HEK293 (cell line): ENCODE results near the gene SIL1.

Source experiments
- CTCF ChIA-PET: fragments of 350-600 bp; formaldehyde crosslinking; extraction: SDS; loops from one replicate; lab custom pipeline; 2021; ENCODE audit warnings: antibody characterized with exemption; lab: Yijun Ruan, JAX
- POLR2A ChIA-PET: fragments of 300-600 bp; formaldehyde crosslinking; extraction: SDS; loops from one replicate; lab custom pipeline; 2020; ENCODE audit warnings: antibody characterized with exemption, inconsistent platforms; lab: Yijun Ruan, JAX
- H3K27ac ChIP-seq: fragments of 200-500 bp; sonication (Bioruptor generic); 2 replicates; pipeline ENCODE4 v1.5.1; 2014; ENCODE audit warnings: low read depth, low read length, control low read depth, inconsistent platforms; ENCODE audit errors: extremely low read depth
- H3K36me3 ChIP-seq, 2 experiments: fragments of 200-500 bp in 1 of 2; sonication (Bioruptor generic) in 1 of 2; 1 replicate in 1 of 2; 2 replicates in 1 of 2; pipeline ENCODE4 v1.5.1; 2014 to 2017; ENCODE audit warnings: inconsistent platforms in 2 of 2, low read length in 2 of 2; ENCODE audit not compliant: control insufficient read depth in 2 of 2, insufficient read depth in 1 of 2
- H3K4me1 ChIP-seq: fragments of 200-500 bp; sonication (Bioruptor generic); 2 replicates; pipeline ENCODE4 v1.5.1; 2014; ENCODE audit warnings: mild to moderate bottlenecking, low read length, inconsistent platforms; ENCODE audit not compliant: control insufficient read depth, insufficient read depth
- H3K4me3 ChIP-seq: 2 replicates; pipeline ENCODE4 v1.5.1; 2011; ENCODE audit warnings: low read depth, mild to moderate bottlenecking, control low read depth, low read length, moderate library complexity
- H3K9me3 ChIP-seq: fragments of 200-500 bp; sonication (Bioruptor generic); 2 replicates; pipeline ENCODE4 v1.5.1; 2014; ENCODE audit warnings: low read depth, low read length, inconsistent platforms; ENCODE audit not compliant: control insufficient read depth, insufficient read depth
- FEZF1 ChIP-seq: fragments of 450-650 bp; formaldehyde crosslinking; IDR thresholded peaks from 2 replicates; pipeline ENCODE4 v1.5.1; 2016; ENCODE audit warnings: missing biosample characterization, missing genetic modification characterization
- KLF9 ChIP-seq: fragments of 450-650 bp; formaldehyde crosslinking; IDR thresholded peaks from 2 replicates; pipeline ENCODE4 v1.5.1; 2016; ENCODE audit warnings: missing biosample characterization, missing genetic modification characterization, low read depth
- SCRT2 ChIP-seq: fragments of 450-650 bp; formaldehyde crosslinking; IDR thresholded peaks from 2 replicates; pipeline ENCODE4 v1.5.1; 2016; ENCODE audit warnings: missing biosample characterization, missing genetic modification characterization
- ZNF10 ChIP-seq: fragments of 450-650 bp; formaldehyde crosslinking; IDR thresholded peaks from 2 replicates; pipeline ENCODE4 v1.5.1; 2017; ENCODE audit warnings: missing biosample characterization, missing genetic modification characterization
- ZNF114 ChIP-seq: fragments of 450-650 bp; formaldehyde crosslinking; IDR thresholded peaks from 2 replicates; pipeline ENCODE4 v1.5.0; 2017; ENCODE audit warnings: missing biosample characterization, missing genetic modification characterization
- ZNF169 ChIP-seq: fragments of 450-650 bp; formaldehyde crosslinking; IDR thresholded peaks from 2 replicates; pipeline ENCODE4 v1.5.1; 2016; ENCODE audit warnings: missing biosample characterization, missing genetic modification characterization
- ZNF175 ChIP-seq: fragments of 450-650 bp; formaldehyde crosslinking; IDR thresholded peaks from 2 replicates; pipeline ENCODE4 v1.5.1; 2016; ENCODE audit warnings: missing biosample characterization, missing genetic modification characterization
- ZNF416 ChIP-seq: fragments of 450-650 bp; formaldehyde crosslinking; IDR thresholded peaks from 2 replicates; pipeline ENCODE4 v1.5.1; 2016; ENCODE audit warnings: missing biosample characterization, missing genetic modification characterization
- ZNF473 ChIP-seq: fragments of 450-650 bp; formaldehyde crosslinking; IDR thresholded peaks from 2 replicates; pipeline ENCODE4 v1.5.1; 2017; ENCODE audit warnings: missing biosample characterization, missing genetic modification characterization
- ZNF514 ChIP-seq: fragments of 450-650 bp; formaldehyde crosslinking; IDR thresholded peaks from 2 replicates; pipeline ENCODE4 v1.5.1; 2016; ENCODE audit warnings: missing biosample characterization, missing genetic modification characterization
- ZNF596 ChIP-seq: fragments of 450-650 bp; IDR thresholded peaks from 2 replicates; pipeline ENCODE4 v1.5.0; 2018; ENCODE audit warnings: missing biosample characterization, mild to moderate bottlenecking, missing genetic modification characterization, moderate library complexity
- ZNF792 ChIP-seq: fragments of 450-650 bp; formaldehyde crosslinking; IDR thresholded peaks from 2 replicates; pipeline ENCODE4 v1.5.1; 2016; ENCODE audit warnings: missing biosample characterization, missing genetic modification characterization
- TF ChIP-seq, protein P1 (sequence below): fragments of 450-650 bp; formaldehyde crosslinking; IDR thresholded peaks from 2 replicates; pipeline ENCODE4 v1.5.1; 2017; ENCODE audit warnings: missing biosample characterization, missing genetic modification characterization
- TF ChIP-seq, protein P2 (sequence below): IDR thresholded peaks from 2 replicates; pipeline ENCODE4 v1.6.1; 2011; ENCODE audit warnings: mild to moderate bottlenecking, low read depth, low read length, borderline replicate concordance

SIL1 gene

DNA sequence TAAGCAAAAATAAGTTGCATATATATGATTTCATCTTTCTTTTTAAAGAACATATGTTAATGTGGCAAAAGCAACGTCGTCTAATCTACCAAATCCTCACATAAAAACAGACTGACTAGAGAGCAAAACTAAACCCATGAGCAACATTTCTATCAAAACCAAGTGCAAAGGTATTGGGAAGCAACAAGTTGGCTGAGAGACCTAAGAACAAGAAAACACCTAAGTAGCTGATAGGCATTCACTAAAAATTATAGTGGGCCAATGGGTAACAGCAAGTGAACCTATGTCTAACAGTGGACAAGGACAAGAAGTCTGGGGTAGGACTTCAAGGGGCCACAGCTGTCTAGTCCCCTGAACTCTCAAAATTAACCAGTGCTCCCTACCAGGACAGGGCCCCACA, 130.1 kb downstream of the SIL1 start (continued):
- TF ChIP-seq SCRT2 (tag by site-specific recombination) (peak; percentile 87), ZNF10 (no peak), ZNF792 (tag by site-specific recombination) (no peak), ZNF114 (tag by site-specific recombination) (no peak), ZNF596 (tag by site-specific recombination) (no peak)
- TF ChIP-seq, protein P1, sequence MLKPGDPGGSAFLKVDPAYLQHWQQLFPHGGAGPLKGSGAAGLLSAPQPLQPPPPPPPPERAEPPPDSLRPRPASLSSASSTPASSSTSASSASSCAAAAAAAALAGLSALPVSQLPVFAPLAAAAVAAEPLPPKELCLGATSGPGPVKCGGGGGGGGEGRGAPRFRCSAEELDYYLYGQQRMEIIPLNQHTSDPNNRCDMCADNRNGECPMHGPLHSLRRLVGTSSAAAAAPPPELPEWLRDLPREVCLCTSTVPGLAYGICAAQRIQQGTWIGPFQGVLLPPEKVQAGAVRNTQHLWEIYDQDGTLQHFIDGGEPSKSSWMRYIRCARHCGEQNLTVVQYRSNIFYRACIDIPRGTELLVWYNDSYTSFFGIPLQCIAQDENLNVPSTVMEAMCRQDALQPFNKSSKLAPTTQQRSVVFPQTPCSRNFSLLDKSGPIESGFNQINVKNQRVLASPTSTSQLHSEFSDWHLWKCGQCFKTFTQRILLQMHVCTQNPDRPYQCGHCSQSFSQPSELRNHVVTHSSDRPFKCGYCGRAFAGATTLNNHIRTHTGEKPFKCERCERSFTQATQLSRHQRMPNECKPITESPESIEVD (tag by site-specific recombination) = no peak

DNA sequence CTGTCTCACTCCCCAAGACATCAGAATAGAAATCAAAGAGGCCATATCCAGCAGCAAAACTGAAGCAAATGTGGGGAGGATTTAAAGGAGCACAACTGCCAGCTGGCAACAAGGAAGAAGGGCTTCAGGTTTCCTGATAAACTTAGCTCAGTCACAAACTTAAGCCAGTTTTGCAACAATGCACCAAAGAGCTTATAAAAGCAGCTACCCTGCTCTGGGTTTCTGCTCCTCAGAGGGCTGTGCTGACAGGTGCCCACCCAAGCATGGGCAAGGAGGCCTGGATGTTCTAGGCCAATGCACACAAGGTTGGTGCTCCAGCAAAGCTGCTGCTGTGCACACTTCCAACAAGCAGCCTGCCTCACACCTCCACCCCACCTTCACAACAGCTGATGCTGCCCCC, 132.9 kb downstream of the SIL1 start:
- Histone ChIP-seq H3K36me3 (no peaks in the 10 kb centered on the region), H3K9me3 (no peaks in the 10 kb centered on the region), H3K4me3 (no peak overlapping the region), H3K27ac (no peak overlapping the region), H3K4me1 (no peaks in the 10 kb centered on the region; the same call in 1 of the 2 replicates)
- TF ChIP-seq ZNF473 (tag by site-specific recombination) = no peak
- no peak for TF ChIP-seq ZNF169
- TF ChIP-seq, protein P2, sequence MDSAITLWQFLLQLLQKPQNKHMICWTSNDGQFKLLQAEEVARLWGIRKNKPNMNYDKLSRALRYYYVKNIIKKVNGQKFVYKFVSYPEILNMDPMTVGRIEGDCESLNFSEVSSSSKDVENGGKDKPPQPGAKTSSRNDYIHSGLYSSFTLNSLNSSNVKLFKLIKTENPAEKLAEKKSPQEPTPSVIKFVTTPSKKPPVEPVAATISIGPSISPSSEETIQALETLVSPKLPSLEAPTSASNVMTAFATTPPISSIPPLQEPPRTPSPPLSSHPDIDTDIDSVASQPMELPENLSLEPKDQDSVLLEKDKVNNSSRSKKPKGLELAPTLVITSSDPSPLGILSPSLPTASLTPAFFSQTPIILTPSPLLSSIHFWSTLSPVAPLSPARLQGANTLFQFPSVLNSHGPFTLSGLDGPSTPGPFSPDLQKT = no peak
- no peak for TF ChIP-seq ZNF175 (tag by site-specific recombination)
- no peak for TF ChIP-seq KLF9 (tag by site-specific recombination)
- no peak for TF ChIP-seq ZNF416 (tag by site-specific recombination)
- POLR2A ChIA-PET = no interaction called here
- CTCF ChIA-PET = interaction anchor here (0.6 to 0.7 kb wide), 3 partner anchors 197 to 1043 kb away, joined by 3 read pairs; no protein-coding TSS in a partner anchor

DNA sequence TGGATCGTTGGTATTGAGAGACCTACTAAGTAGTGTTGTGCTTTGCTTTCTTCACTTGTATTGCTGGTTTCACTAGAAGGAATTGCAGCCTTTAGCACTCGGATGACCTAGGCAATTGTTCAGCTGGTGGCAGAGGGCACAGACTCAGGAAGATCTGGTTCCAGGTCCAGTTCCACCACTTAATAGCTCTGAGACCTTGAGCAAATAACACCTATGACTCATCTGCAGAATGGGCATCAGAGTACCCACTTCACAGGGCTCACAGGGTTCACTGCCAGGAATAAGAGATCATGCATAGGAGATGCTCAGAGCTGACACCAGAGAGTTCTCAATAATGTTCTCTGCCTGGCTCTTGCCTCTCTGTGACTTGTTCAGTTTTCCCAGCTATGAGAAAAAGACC, 133.6 kb downstream of the SIL1 start:
- H3K4me1 ChIP-seq = no peaks in the 10 kb centered on the region; the same call in 1 of the 2 replicates
- no peaks in the 10 kb centered on the region for H3K36me3 ChIP-seq
- ChIA-PET CTCF (interaction anchor here (0.7 kb wide), 2 partner anchors 197 to 457 kb away, joined by 3 read pairs; no protein-coding TSS in a partner anchor), POLR2A (no interaction called here)
- no peak overlapping the region for H3K4me3 ChIP-seq
- no peak overlapping the region for H3K27ac ChIP-seq
- TF ChIP-seq SCRT2 (tag by site-specific recombination) = peak; percentile 2; the same call in 1 of the 2 replicates
- no peak for TF ChIP-seq ZNF514
- H3K9me3 ChIP-seq = no peaks in the 10 kb centered on the region

DNA sequence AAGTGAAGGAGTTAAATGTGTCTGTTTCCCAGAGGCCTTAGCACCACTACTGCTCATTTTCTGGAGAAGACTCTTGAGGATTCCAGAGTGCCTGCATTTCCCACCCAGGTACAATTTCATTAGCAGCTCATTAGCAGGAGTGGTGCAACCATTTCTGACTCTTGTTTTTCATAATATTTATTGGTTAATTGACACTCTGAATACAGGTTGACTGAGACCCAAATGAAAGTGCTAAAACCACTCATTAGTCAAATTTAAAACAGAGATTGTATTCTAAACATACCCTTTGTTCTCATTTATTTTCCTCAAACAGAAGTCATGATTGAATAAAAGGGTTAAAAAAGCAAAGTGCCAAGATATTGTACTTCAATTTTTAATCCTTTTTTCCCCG, 134.5 kb downstream of the SIL1 start:
- no peak overlapping the region for H3K4me3 ChIP-seq
- H3K4me1 ChIP-seq = no peaks in the 10 kb centered on the region; the same call in 1 of the 2 replicates
- H3K9me3 ChIP-seq = no peaks in the 10 kb centered on the region
- no peaks in the 10 kb centered on the region for H3K36me3 ChIP-seq
- POLR2A ChIA-PET = no interaction called here
- no peak overlapping the region for H3K27ac ChIP-seq
- CTCF ChIA-PET = no interaction called here
- no peak for TF ChIP-seq ZNF473 (tag by site-specific recombination)
- 0 out of 2 replicates have a peak, but pooled peaks have one; percentile 45 for TF ChIP-seq FEZF1 (tag by site-specific recombination)
- TF ChIP-seq, all 188 proteins: peak for 1
